ENCODE results near the gene ECM1.

GRCh38 chr1:150484861-150485260 lies 23.0 kb upstream of the ECM1 start:
- peak; percentile 60 for TF ChIP-seq CTCF (conservative IDR thresholded peaks at IDR 0.05; ENCODE audit: low read length)
- TF ChIP-seq EZH2phosphoT487 (IDR thresholded peaks at IDR 0.05; ENCODE audit: borderline replicate concordance, low read depth, low read length): no peak

Data from OCI-LY7 (cell line).